Panc1 (cell line): ENCODE data around the gene CADM1.

ENCODE experiments used
- CTCF ChIP-seq: fragments of 450-650 bp; IDR thresholded peaks from 2 replicates; pipeline ENCODE4 v1.5.1; 2017; ENCODE audit warnings: mild to moderate bottlenecking
- POLR2AphosphoS5 ChIP-seq: IDR thresholded peaks from 2 replicates; pipeline ENCODE4 v1.6.1; 2012; ENCODE audit warnings: mild to moderate bottlenecking, low read depth, low read length, moderate library complexity
- SIN3A ChIP-seq: IDR thresholded peaks from 2 replicates; pipeline ENCODE4 v1.6.1; 2012; ENCODE audit warnings: low read depth, mild to moderate bottlenecking, low read length, moderate library complexity, borderline replicate concordance; ENCODE audit not compliant: insufficient read depth
- TCF7L2 ChIP-seq: IDR thresholded peaks from 2 replicates; pipeline ENCODE4 v1.6.1; 2011; ENCODE audit warnings: mild to moderate bottlenecking, low read depth, low read length, inconsistent platforms
- TF ChIP-seq, protein P1 (sequence below), 2 experiments: IDR thresholded peaks; 2 replicates each; pipeline ENCODE4 v1.6.1; 2011 to 2012; ENCODE audit warnings: low read depth in 2 of 2, control low read depth in 1 of 2, low read length in 1 of 2, mild to moderate bottlenecking in 1 of 2, moderate library complexity in 1 of 2; ENCODE audit not compliant: insufficient read depth in 1 of 2

GRCh38 chr11:115377882-115378296, 126.3 kb downstream of the CADM1 start:
- no peak for TF ChIP-seq CTCF
- TF ChIP-seq POLR2AphosphoS5 = no peak
- TF ChIP-seq, protein P1, sequence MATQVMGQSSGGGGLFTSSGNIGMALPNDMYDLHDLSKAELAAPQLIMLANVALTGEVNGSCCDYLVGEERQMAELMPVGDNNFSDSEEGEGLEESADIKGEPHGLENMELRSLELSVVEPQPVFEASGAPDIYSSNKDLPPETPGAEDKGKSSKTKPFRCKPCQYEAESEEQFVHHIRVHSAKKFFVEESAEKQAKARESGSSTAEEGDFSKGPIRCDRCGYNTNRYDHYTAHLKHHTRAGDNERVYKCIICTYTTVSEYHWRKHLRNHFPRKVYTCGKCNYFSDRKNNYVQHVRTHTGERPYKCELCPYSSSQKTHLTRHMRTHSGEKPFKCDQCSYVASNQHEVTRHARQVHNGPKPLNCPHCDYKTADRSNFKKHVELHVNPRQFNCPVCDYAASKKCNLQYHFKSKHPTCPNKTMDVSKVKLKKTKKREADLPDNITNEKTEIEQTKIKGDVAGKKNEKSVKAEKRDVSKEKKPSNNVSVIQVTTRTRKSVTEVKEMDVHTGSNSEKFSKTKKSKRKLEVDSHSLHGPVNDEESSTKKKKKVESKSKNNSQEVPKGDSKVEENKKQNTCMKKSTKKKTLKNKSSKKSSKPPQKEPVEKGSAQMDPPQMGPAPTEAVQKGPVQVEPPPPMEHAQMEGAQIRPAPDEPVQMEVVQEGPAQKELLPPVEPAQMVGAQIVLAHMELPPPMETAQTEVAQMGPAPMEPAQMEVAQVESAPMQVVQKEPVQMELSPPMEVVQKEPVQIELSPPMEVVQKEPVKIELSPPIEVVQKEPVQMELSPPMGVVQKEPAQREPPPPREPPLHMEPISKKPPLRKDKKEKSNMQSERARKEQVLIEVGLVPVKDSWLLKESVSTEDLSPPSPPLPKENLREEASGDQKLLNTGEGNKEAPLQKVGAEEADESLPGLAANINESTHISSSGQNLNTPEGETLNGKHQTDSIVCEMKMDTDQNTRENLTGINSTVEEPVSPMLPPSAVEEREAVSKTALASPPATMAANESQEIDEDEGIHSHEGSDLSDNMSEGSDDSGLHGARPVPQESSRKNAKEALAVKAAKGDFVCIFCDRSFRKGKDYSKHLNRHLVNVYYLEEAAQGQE (IDR thresholded peaks at IDR 0.05; ENCODE audit: insufficient read depth in 1 of 2, low read depth in 2 of 2, low read length in 1 of 2) = no peak
- no peak for TF ChIP-seq SIN3A
- no peak for TF ChIP-seq TCF7L2
